H9 (cell line): ENCODE results near the gene CCDC142. TPM values are rescaled to one million over a fixed set of nuclear protein-coding genes. Genes with fewer than 3 reads are reported as not detected.

Experiments used
- DNase-seq: peaks from one replicate; pipeline ENCODE4 v3.0.0-alpha.2; 2017
- H2AFZ ChIP-seq: one replicate; pipeline ENCODE4 v1.6.1; 2013; ENCODE audit warnings: mild to moderate bottlenecking, low read length, control low read depth, moderate library complexity
- H2AK5ac ChIP-seq: 2 replicates; pipeline ENCODE4 v1.6.1; 2013; ENCODE audit warnings: low read length, control low read depth, mixed read lengths; ENCODE audit not compliant: insufficient read length
- H2BK120ac ChIP-seq: one replicate; pipeline ENCODE4 v1.6.1; 2013; ENCODE audit warnings: low read depth, mild to moderate bottlenecking, low read length, control low read depth, inconsistent platforms; ENCODE audit not compliant: poor library complexity, severe bottlenecking
- H2BK12ac ChIP-seq: 2 replicates; pipeline ENCODE4 v1.6.1; 2013; ENCODE audit warnings: low read length, control low read depth, mixed read lengths, low read depth; ENCODE audit not compliant: insufficient read length
- H2BK15ac ChIP-seq: 2 replicates; pipeline ENCODE4 v1.6.1; 2013; ENCODE audit warnings: low read depth, low read length, control low read depth
- H2BK20ac ChIP-seq: one replicate; pipeline ENCODE4 v1.6.1; 2013; ENCODE audit warnings: low read depth, mild to moderate bottlenecking, low read length, control low read depth, inconsistent platforms; ENCODE audit not compliant: poor library complexity, severe bottlenecking
- H2BK5ac ChIP-seq: 2 replicates; pipeline ENCODE4 v1.6.1; 2013; ENCODE audit warnings: low read length, control low read depth, mixed read lengths; ENCODE audit not compliant: insufficient read length
- H3K14ac ChIP-seq: 2 replicates; pipeline ENCODE4 v1.6.1; 2013; ENCODE audit warnings: low read length, control low read depth; ENCODE audit not compliant: insufficient read depth
- H3K18ac ChIP-seq: 2 replicates; pipeline ENCODE4 v1.6.1; 2013; ENCODE audit warnings: low read depth, mild to moderate bottlenecking, mixed read lengths, low read length, control low read depth; ENCODE audit not compliant: insufficient read length
- H3K23ac ChIP-seq: 2 replicates; pipeline ENCODE4 v1.6.1; 2013; ENCODE audit warnings: low read length, control low read depth, mixed read lengths, low read depth; ENCODE audit not compliant: insufficient read length
- H3K23me2 ChIP-seq: 2 replicates; pipeline ENCODE4 v1.6.1; 2013; ENCODE audit warnings: low read depth, mild to moderate bottlenecking, mixed read lengths, low read length, control low read depth; ENCODE audit not compliant: insufficient read length, poor library complexity, severe bottlenecking
- H3K27ac ChIP-seq: 2 replicates; pipeline ENCODE4 v1.5.1; 2013; ENCODE audit warnings: low read length, control low read depth, mixed read lengths, low read depth; ENCODE audit not compliant: insufficient read length
- H3K27me3 ChIP-seq: 2 replicates; pipeline ENCODE4 v1.6.1; 2013; ENCODE audit warnings: low read length, control low read depth, inconsistent platforms; ENCODE audit not compliant: insufficient read depth
- H3K4ac ChIP-seq: 2 replicates; pipeline ENCODE4 v1.6.1; 2013; ENCODE audit warnings: low read depth, mild to moderate bottlenecking, control low read depth, inconsistent platforms, low read length, moderate library complexity
- H3K4me1 ChIP-seq: 2 replicates; pipeline ENCODE4 v1.6.1; 2013; ENCODE audit warnings: low read length, control low read depth, inconsistent platforms; ENCODE audit not compliant: insufficient read depth
- H3K4me2 ChIP-seq: 2 replicates; pipeline ENCODE4 v1.6.1; 2013; ENCODE audit warnings: low read length, control low read depth, mixed read lengths; ENCODE audit not compliant: insufficient read length, insufficient read depth
- H3K56ac ChIP-seq: 2 replicates; pipeline ENCODE4 v1.6.1; 2013; ENCODE audit warnings: low read depth, mild to moderate bottlenecking, mixed read lengths, low read length, control low read depth; ENCODE audit not compliant: insufficient read length
- H3K79me1 ChIP-seq: 2 replicates; pipeline ENCODE4 v1.6.1; 2013; ENCODE audit warnings: low read depth, mild to moderate bottlenecking, moderate library complexity, low read length, control low read depth, inconsistent platforms; ENCODE audit not compliant: insufficient read depth, poor library complexity, severe bottlenecking
- H3K79me2 ChIP-seq: 2 replicates; pipeline ENCODE4 v1.6.1; 2013; ENCODE audit warnings: low read length, control low read depth, inconsistent platforms; ENCODE audit not compliant: insufficient read depth
- H3K9ac ChIP-seq: 2 replicates; pipeline ENCODE4 v1.6.1; 2013; ENCODE audit warnings: low read length, control low read depth, mixed read lengths; ENCODE audit not compliant: insufficient read length; ENCODE audit errors: extremely low read depth
- H3K9me3 ChIP-seq: one replicate; pipeline ENCODE4 v1.6.1; 2013; ENCODE audit warnings: low read depth, low read length, inconsistent platforms; ENCODE audit not compliant: control insufficient read depth
- H3T11ph ChIP-seq: one replicate; pipeline ENCODE4 v1.6.1; 2013; ENCODE audit warnings: mild to moderate bottlenecking, low read length, control low read depth, inconsistent platforms
- H4K20me1 ChIP-seq: one replicate; pipeline ENCODE4 v1.6.1; 2013; ENCODE audit not compliant: control insufficient read depth, insufficient read length, insufficient read depth
- H4K5ac ChIP-seq: 2 replicates; pipeline ENCODE4 v1.6.1; 2013; ENCODE audit warnings: low read depth, mild to moderate bottlenecking, mixed read lengths, low read length, control low read depth; ENCODE audit not compliant: insufficient read length
- H4K8ac ChIP-seq: replicated peaks from 2 replicates; pipeline ENCODE4 v1.6.1; 2013; ENCODE audit warnings: low read length, control low read depth, mixed read lengths, low read depth; ENCODE audit not compliant: insufficient read length
- H4K91ac ChIP-seq: 2 replicates; pipeline ENCODE4 v1.6.1; 2013; ENCODE audit warnings: low read depth, mild to moderate bottlenecking, moderate library complexity, mixed read lengths, low read length, control low read depth; ENCODE audit not compliant: insufficient read length
- H3K27ac Mint-ChIP-seq, 3 experiments: 2 replicates in 2 of 3; 3 replicates in 1 of 3; pipeline ENCODE4 v1.8.0; 2020 to 2021; ENCODE audit warnings: mixed read lengths in 3 of 3, mild to moderate bottlenecking in 1 of 3, moderate library complexity in 1 of 3
- H3K27me3 Mint-ChIP-seq: 2 replicates; pipeline ENCODE4 v1.8.0; 2021; ENCODE audit warnings: low read depth, mild to moderate bottlenecking, moderate library complexity, mixed read lengths
- H3K36me3 Mint-ChIP-seq, 3 experiments: 2 replicates in 2 of 3; 3 replicates in 1 of 3; pipeline ENCODE4 v1.8.0; 2020 to 2021; ENCODE audit warnings: low read depth in 3 of 3, mixed read lengths in 3 of 3; ENCODE audit not compliant: insufficient read depth in 1 of 3
- H3K4me1 Mint-ChIP-seq, 2 experiments: 2 replicates each; pipeline ENCODE4 v1.8.0; 2020; ENCODE audit warnings: mixed read lengths in 2 of 2
- H3K4me3 Mint-ChIP-seq, 2 experiments: 2 replicates in 1 of 2; 3 replicates in 1 of 2; pipeline ENCODE4 v1.8.0; 2020 to 2021; ENCODE audit warnings: mild to moderate bottlenecking in 2 of 2, mixed read lengths in 2 of 2, moderate library complexity in 1 of 2
- H3K9me3 Mint-ChIP-seq, 2 experiments: 2 replicates in 1 of 2; 3 replicates in 1 of 2; pipeline ENCODE4 v1.8.0; 2020; ENCODE audit warnings: mild to moderate bottlenecking in 2 of 2, mixed read lengths in 2 of 2, moderate library complexity in 1 of 2
- CTCF ChIP-seq: fragments of 200-600 bp; sonication (generic); conservative IDR thresholded peaks from 3 replicates; pipeline ENCODE4 v1.8.0; 2021; ENCODE audit warnings: antibody characterized with exemption, mild to moderate bottlenecking
- WGBS: extraction: QIAGEN DNeasy Blood & Tissue Kit; methylation state at CpG from one replicate; pipeline ENCODE4 v1.1.7; 2013; ENCODE audit warnings: missing lambda C conversion rate, low lambda C conversion rate, mixed read lengths; ENCODE audit not compliant: insufficient read length; ENCODE audit errors: extremely low coverage; 5-methylcytosine and 5-hydroxymethylcytosine counted together
- long read RNA-seq: library from polyadenylated mRNA; unstranded; transcript quantifications from one replicate; pipeline ENCODE4 v2.0.0, GENCODE V29; 2020
- total RNA-seq: library from RNA; stranded (reverse); gene quantifications from 2 replicates; pipeline ENCODE4 v1.2.1, GENCODE V29; 2021

CCDC142 gene, protein sequence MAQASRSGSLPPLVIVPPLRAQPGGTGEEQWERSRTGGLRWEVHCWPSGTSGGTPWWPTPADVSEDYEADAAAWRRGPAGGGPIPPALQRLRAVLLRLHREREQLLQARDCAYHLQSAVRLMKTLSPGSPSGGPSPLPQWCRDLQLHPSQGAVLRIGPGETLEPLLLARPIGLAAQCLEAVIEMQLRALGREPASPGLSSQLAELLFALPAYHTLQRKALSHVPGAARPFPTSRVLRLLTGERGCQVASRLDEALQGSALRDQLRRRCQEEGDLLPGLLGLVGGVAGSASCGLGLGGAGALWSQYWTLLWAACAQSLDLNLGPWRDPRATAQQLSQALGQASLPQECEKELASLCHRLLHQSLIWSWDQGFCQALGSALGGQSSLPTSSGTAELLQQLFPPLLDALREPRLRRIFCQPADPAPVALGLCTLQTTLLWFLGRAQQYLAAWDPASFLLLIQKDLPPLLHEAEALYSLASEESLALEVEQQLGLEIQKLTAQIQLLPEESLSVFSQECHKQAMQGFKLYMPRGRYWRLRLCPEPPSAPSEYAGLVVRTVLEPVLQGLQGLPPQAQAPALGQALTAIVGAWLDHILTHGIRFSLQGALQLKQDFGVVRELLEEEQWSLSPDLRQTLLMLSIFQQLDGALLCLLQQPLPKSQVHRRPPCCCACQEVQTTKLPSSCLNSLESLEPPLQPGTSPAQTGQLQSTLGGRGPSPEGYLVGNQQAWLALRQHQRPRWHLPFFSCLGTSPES
- 21.5 and 21.6 TPM in 2 replicates for total RNA-seq
- long read RNA-seq, transcript CCDC142-202 (9 exons, 3,406 nt): major isoform, 25 of 95 reads
- long read RNA-seq, partial matches to known transcripts: 38 of 95 reads
- long read RNA-seq, other reads (novel, unspliced or antisense): 28 of 95 reads

DNA sequence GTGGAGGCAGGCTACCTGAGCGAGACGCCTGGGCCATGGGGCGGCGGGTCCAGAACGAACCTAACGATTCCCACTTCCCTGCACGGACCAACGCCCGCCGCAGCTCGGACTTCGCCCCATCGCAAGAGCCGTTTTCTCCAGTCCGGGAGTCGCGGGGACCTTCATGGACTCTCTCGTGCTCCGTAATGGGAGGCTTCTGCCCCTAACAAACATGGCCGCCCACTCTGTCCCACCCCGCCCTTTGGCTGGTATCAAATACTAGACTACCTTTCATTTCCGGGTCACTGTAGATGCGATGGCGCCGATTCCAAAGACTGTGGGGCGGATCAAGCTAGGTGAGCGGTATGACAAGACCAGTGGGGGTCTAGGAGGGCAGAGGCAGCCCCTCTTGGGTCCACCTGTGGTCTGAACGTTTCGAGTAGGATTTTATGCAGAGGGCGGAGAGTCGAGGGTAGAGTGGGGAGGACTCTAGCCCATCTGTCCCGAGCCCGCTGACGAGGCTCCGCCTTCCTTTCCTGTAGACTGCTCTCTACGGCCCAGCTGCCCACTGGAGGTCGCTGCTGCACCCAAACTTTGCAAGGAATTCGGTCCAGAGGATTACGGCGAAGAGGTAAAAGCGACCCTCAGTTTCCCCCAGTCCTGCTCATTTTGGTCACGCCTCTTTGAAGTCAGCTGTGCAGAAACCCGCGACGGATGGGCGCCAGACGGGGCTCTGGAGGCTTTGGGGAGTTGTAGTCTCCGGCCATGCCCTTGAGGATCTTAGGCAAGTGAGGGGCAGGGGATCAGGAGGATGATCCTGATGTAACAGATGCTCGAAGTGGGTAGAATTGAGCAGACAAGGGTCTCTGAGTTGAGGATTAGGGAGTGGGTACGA lies at the start of gene CCDC142, which contains the start of gene TTC31:
Gene CCDC142, minus strand, starts transcription at position 198 of the 874 bp plus-strand sequence. Its CDS starts 161 bp downstream, at position 37.
Gene TTC31, plus strand, starts transcription at position 281 of the 874 bp plus-strand sequence. Its CDS starts 15 bp downstream, at position 296.
- Histone ChIP-seq H4K8ac (no peak within 1 kb of the TSS), H2BK20ac (no peak within 1 kb of the TSS), H3K18ac (peak within 1 kb of the TSS; percentile 95), H3K23me2 (peaks cover 8% of the 10 kb centered on the region), H4K20me1 (no peaks in the 10 kb centered on the region), H3K4me2 (peak within 1 kb of the TSS; percentile 81), H2BK5ac (no peak within 1 kb of the TSS), H4K91ac (no peak within 1 kb of the TSS), H3K4me1 (no peaks in the 10 kb centered on the region), H3T11ph (no peak within 1 kb of the TSS), H3K27ac (no peak within 1 kb of the TSS), H3K9me3 (no peaks in the 10 kb centered on the region), H2AFZ (peak within 1 kb of the TSS; percentile 91), H3K23ac (no peak within 1 kb of the TSS), H3K4ac (no peak within 1 kb of the TSS), H3K14ac (peak within 1 kb of the TSS; percentile 93), H3K27me3 (no peaks in the 10 kb centered on the region), H4K5ac (no peak within 1 kb of the TSS), H2AK5ac (no peak within 1 kb of the TSS), H3K79me1 (no peaks in the 10 kb centered on the region), H2BK120ac (no peak within 1 kb of the TSS), H3K9ac (peak within 1 kb of the TSS; percentile 89), H2BK12ac (no peak within 1 kb of the TSS), H2BK15ac (no peak within 1 kb of the TSS), H3K56ac (no peak within 1 kb of the TSS), H3K79me2 (no peaks in the 10 kb centered on the region)
- Mint-ChIP-seq H3K36me3 (peaks cover 4 to 41% (median 35%) of the 10 kb centered on the region in 3 experiments), H3K9me3 (no peaks in the 10 kb centered on the region), H3K27ac (peak within 1 kb of the TSS; percentile 99 to 100 (median 99)), H3K27me3 (no peaks in the 10 kb centered on the region), H3K4me3 (peak within 1 kb of the TSS; percentile 100), H3K4me1 (peaks cover 9 to 13% of the 10 kb centered on the region in 2 experiments)
- peak; percentile 96 for DNase-seq
- WGBS: no CpG with 5 or more reads among the region's 50 CpGs
- peak; percentile 93 for TF ChIP-seq CTCF
